22Rv1 (cell line): ENCODE data around the gene LGALS4.

Experiments
- H3K27ac ChIP-seq: fragments of 450-650 bp; 2 replicates; pipeline ENCODE4 v1.5.1; 2017
- ZFX ChIP-seq: fragments of 450-650 bp; IDR thresholded peaks from 2 replicates; pipeline ENCODE4 v1.6.1; 2017; ENCODE audit warnings: antibody characterized with exemption, borderline replicate concordance
- TF ChIP-seq, protein P1 (sequence below): fragments of 450-650 bp; IDR thresholded peaks from 2 replicates; pipeline ENCODE4 v1.5.1; 2017; ENCODE audit warnings: mild to moderate bottlenecking

LGALS4 gene

DNA sequence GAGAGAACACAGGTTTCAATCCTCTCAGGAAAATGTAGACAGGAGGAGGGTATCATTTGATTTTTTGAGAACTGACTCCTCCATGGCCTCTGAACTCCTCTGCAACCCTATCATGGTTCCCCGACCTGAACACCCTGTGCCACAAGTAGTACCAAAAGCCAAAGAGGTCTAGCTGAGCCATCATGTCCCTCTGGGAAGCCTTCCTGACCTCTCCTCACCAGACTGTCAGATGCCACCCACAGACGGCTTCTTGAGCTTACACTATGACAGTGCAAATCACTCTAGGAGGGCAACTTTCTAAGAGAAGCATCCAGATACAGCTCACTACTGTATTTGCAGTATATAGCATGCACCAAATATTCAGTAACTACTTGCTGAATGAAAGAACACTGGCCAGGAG is 33.4 kb upstream of the LGALS4 start:
- TF ChIP-seq, protein P1, sequence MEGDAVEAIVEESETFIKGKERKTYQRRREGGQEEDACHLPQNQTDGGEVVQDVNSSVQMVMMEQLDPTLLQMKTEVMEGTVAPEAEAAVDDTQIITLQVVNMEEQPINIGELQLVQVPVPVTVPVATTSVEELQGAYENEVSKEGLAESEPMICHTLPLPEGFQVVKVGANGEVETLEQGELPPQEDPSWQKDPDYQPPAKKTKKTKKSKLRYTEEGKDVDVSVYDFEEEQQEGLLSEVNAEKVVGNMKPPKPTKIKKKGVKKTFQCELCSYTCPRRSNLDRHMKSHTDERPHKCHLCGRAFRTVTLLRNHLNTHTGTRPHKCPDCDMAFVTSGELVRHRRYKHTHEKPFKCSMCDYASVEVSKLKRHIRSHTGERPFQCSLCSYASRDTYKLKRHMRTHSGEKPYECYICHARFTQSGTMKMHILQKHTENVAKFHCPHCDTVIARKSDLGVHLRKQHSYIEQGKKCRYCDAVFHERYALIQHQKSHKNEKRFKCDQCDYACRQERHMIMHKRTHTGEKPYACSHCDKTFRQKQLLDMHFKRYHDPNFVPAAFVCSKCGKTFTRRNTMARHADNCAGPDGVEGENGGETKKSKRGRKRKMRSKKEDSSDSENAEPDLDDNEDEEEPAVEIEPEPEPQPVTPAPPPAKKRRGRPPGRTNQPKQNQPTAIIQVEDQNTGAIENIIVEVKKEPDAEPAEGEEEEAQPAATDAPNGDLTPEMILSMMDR, result no peak
- no peak for TF ChIP-seq ZFX
- peak overlapping the region; percentile 100 for H3K27ac ChIP-seq

DNA sequence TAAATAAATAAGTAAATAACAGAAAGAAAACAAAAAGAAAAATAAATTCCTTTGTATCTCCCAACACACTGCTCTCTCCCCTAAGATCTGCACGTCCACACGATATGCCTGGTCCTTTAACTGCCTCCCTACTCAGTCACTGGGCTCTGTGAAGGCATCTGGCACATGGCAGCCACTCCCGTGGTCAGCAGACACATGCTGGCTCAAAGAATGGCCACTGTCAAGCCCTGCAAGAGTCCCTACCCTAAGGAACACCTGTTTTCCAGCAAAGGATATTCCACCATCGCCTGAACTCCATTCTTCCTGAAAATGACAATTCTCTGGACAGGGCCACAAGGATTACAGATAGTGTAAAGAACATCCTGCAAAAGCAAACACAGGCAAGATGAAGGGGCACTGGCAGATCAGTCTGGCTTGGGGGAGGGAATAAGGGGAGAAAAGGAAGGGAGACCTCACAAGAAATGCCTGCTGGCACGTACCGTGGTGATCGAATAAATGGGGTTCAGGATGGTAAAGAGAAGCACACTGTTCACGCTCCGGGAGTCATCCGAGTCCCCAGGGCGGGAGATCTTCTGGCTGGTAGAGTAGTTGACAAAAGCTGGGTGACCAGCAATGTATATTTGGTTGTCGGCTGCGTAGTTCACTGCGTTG is 32.8 kb upstream of the LGALS4 start:
- TF ChIP-seq, protein P1, result no peak
- no peak for TF ChIP-seq ZFX
- H3K27ac ChIP-seq, result peak overlapping the region; percentile 100

DNA sequence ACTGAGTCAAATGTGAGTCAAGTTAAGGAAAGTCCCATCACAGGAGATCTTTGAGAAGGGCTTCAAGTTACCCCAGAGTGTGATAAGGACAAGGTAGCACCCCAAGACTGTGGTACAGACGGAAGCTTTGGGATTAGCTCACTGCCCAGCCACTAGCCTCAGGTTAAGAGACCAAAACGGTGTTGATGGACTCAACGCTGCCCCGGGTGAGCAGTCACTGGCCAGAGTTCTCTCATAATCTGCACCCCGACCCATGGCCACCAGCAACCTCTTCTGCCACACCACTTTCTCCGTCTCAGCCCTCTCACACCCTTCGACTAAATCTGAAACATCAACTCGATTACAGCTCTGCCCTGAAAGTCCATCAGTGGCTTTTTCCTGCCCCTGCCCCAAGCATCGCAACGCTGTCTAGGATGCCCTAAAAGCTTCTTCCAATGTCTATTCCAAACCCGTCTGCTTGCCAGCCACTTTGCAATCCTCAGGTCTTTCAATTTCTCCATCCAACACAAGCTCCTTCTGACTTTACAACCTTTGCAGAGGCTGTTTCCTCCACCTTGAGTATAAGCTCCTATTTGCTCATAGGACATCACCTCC is 31.4 kb upstream of the LGALS4 start:
- H3K27ac ChIP-seq, result peak overlapping the region; percentile 100
- no peak for TF ChIP-seq ZFX
- TF ChIP-seq, protein P1, result no peak

DNA sequence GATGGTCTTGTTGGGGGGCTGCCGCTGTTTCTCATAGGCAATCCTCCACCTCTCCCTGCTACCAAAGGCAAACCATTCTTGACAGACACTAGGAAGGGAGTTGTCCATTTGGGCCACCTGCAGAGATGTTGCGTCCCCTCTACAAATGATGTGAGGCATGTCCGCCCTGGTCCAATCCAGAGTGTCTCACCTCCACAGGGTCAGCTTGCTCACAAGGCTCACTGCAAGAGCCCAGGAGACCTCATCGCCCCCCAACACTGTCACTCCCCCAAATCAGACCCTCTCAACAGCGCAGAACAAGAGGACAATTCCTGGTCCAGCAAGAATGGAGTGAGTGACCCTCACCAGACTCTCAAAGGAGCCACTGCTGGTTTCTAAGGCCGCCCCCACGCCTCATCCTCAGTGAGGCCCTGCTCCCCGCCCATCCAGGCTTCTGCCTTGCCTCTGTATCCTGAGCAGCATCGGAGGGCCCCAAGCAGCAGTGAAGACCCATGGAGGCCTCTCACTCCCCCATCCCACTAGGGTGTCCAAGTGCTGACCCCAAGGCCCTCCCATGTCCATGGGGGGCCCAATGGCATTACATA is 30.5 kb upstream of the LGALS4 start:
- peak overlapping the region; percentile 100 for H3K27ac ChIP-seq
- TF ChIP-seq, protein P1, result no peak
- TF ChIP-seq ZFX, result no peak

DNA sequence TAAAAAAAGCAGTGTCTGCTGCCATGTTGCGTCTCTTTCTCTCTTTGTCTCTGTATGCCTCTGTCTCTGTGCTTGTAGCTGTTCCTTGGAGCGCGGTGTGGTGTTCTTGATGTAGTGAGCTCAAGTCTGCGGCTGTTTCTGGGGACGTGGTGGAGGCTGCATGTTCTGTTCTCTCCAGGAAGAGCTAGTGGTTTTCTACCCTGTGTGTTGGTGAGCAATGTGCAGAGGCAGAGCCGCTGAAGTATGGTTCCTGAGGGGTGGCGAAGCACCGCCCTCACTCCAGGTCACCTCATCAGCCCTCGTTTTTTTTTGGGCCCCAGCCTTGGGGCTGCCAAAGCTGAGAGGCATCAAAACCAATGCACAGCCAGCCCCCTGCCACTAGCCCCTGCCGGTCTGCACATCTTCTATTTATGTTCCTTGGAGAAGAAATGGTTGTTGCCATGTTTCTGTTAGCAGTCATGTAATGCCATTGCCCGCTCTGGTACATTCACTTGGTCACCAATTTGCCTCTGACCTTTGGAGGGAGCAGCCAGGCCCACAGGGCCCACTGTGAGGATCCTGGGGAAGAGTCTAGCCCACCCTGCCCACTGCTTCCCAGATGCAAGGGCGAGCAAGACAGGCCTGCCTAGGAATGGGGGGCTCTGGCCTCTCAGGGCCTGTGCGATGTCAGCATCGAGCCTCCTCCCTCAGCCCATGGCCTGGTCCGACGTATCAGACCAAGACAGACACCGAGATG is 29.9 kb upstream of the LGALS4 start:
- peak overlapping the region; percentile 100 for H3K27ac ChIP-seq
- TF ChIP-seq, protein P1, result no peak
- no peak for TF ChIP-seq ZFX

DNA sequence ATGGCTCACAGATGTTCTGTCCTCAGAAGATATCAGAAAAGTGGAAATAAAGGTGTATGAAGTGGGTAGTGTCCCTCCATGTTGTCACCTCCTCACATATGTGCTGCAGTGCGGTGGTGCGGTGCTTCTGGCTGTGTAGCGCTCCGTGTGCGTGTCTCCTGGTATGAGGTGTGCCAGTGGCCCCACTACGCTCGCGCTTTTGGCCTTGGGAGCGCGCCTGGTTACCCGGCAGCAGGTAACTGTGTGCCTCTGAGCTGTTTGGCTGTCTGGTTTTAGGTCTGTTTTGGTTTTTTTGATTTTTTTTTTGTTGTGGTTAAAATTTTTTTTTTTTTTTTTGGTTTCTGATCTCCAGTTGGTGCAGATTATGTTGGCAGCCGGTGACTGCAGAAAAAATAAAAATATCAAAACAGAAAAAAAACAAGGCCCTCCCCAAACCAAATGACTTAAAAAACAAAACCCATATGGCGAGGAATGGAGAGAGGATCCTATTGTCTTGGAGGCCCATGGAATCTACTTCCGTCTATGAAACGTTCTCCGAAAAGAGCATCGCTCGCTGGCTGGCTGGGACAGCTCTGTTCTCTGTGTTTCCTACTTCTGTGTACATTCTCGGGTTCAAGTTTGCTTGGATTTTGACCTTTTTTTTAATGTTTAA is 29.2 kb upstream of the LGALS4 start:
- TF ChIP-seq ZFX, result no peak
- TF ChIP-seq, protein P1, result no peak
- H3K27ac ChIP-seq, result peak overlapping the region; percentile 100
